Thymus (tissue), 14 donors: ENCODE data around the gene EPB41L1. TPM values are rescaled to one million over a fixed set of nuclear protein-coding genes. Genes with fewer than 3 reads are reported as not detected.

Experiments used
- DNase-seq, 9 donors: peaks; one replicate each; pipeline ENCODE4 v3.0.0-alpha.2; 2013; ENCODE audit warnings: low spot score in 9 of 9, low read depth in 6 of 9, missing footprints in 1 of 9
- H3K27ac ChIP-seq, 2 donors: one replicate each; pipeline ENCODE4 v1.5.1; 2013; ENCODE audit warnings: control low read depth in 1 of 2, low read depth in 1 of 2, low read length in 1 of 2, mild to moderate bottlenecking in 1 of 2, moderate library complexity in 1 of 2
- H3K27me3 ChIP-seq, 2 donors: one replicate each; pipeline ENCODE4 v1.5.1; 2013; ENCODE audit warnings: low read length in 1 of 2; ENCODE audit not compliant: control insufficient read depth in 2 of 2, insufficient read depth in 1 of 2
- H3K36me3 ChIP-seq, 2 donors: one replicate each; pipeline ENCODE4 v1.5.1; 2013; ENCODE audit warnings: low read length in 1 of 2, mild to moderate bottlenecking in 1 of 2, moderate library complexity in 1 of 2; ENCODE audit not compliant: control insufficient read depth in 2 of 2, insufficient read depth in 2 of 2
- H3K4me1 ChIP-seq, 2 donors: one replicate each; pipeline ENCODE4 v1.5.1; 2013; ENCODE audit warnings: low read length in 2 of 2; ENCODE audit not compliant: control insufficient read depth in 2 of 2, insufficient read depth in 2 of 2
- H3K4me3 ChIP-seq, 2 donors: one replicate each; pipeline ENCODE4 v1.5.1; 2013; ENCODE audit warnings: low read length in 2 of 2, control low read depth in 1 of 2, mild to moderate bottlenecking in 1 of 2
- H3K9me3 ChIP-seq, 2 donors: one replicate each; pipeline ENCODE4 v1.5.1; 2013; ENCODE audit warnings: low read length in 1 of 2, mild to moderate bottlenecking in 1 of 2; ENCODE audit not compliant: control insufficient read depth in 2 of 2, insufficient read depth in 1 of 2
- WGBS: extraction: QIAGEN DNeasy Blood & Tissue Kit; methylation state at CpG from one replicate; pipeline ENCODE4 v1.1.7; 2013; 5-methylcytosine and 5-hydroxymethylcytosine counted together
- long read RNA-seq, 10 donors: transcript quantifications; one replicate each; lab custom pipeline, GENCODE V29; 2026
- polyA plus RNA-seq: library from polyadenylated mRNA; stranded (reverse); fragments of 200-250 nt; gene quantifications from one replicate; pipeline ENCODE4 v1.2.3, GENCODE V29; 2013
- total RNA-seq: library from RNA; stranded (reverse); fragments of 120-200 nt; gene quantifications from one replicate; pipeline ENCODE4 v1.2.4, GENCODE V29; 2013
- donor health status: healthy.

EPB41L1 gene
- 3.1 TPM for total RNA-seq
- polyA plus RNA-seq = 4.2 TPM
- long read RNA-seq, donor 1 = 0 reads
- long read RNA-seq, donor 2 = 0 reads
- long read RNA-seq, donor 3 = 0 reads
- long read RNA-seq, donor 4 = 0 reads
- long read RNA-seq, donor 5 = 0 reads
- long read RNA-seq, donor 6 = 0 reads
- long read RNA-seq, donor 7 = 0 reads
- long read RNA-seq, donor 8, partial matches to known transcripts = 0 of 1 reads
- long read RNA-seq, donor 8, other reads (novel, unspliced or antisense) = 0 of 1 reads
- long read RNA-seq, donor 9 = 0 reads
- long read RNA-seq, donor 10 = 0 reads

- H3K4me3 ChIP-seq = peak within 1 kb of the TSS; percentile 16 to 48
- peaks cover 3 to 9% of the 10 kb centered on the region in 2 donors for H3K4me1 ChIP-seq
- DNase-seq = peak in 1 of 9 donors; percentile 10
- 24% methylated on average over 51 of the region's 51 CpGs for WGBS
- no peak within 1 kb of the TSS for H3K27ac ChIP-seq
- no peaks in the 10 kb centered on the region for H3K9me3 ChIP-seq
- H3K27me3 ChIP-seq = peaks cover 25 to 70% of the 10 kb centered on the region in 2 donors
- no peaks in the 10 kb centered on the region for H3K36me3 ChIP-seq
These were observed at the start of gene EPB41L1 for GRCh38 chr20:36154700-36155628. Gene EPB41L1, plus strand, starts transcription at chr20:36154740. Its CDS starts 19,038 bp downstream, at chr20:36173778.

- Histone ChIP-seq H3K4me1 (no peaks in the 10 kb centered on the region), H3K36me3 (no peaks in the 10 kb centered on the region), H3K27me3 (no peaks in the 10 kb centered on the region), H3K9me3 (no peaks in the 10 kb centered on the region), H3K4me3 (no peak overlapping the region), H3K27ac (no peak overlapping the region)
- 97% methylated on average over 10 of the region's 10 CpGs for WGBS
- DNase-seq = no peak
These were observed 49.7 kb upstream of the EPB41L1 start for GRCh38 chr20:36104856-36105255.

- no peaks in the 10 kb centered on the region for H3K4me1 ChIP-seq
- no peak overlapping the region for H3K27ac ChIP-seq
- H3K36me3 ChIP-seq = no peaks in the 10 kb centered on the region
- no peak overlapping the region for H3K4me3 ChIP-seq
- WGBS = 100% methylated on average over 1 of the region's 1 CpG
- DNase-seq = no peak
- no peaks in the 10 kb centered on the region for H3K27me3 ChIP-seq
- H3K9me3 ChIP-seq = no peaks in the 10 kb centered on the region
These were observed 48.8 kb upstream of the EPB41L1 start for GRCh38 chr20:36105711-36106226.

GRCh38 chr20:36106606-36107005 lies 47.9 kb upstream of the EPB41L1 start:
- WGBS = 96% methylated on average over 5 of the region's 5 CpGs
- Histone ChIP-seq H3K27me3 (no peaks in the 10 kb centered on the region), H3K36me3 (no peaks in the 10 kb centered on the region), H3K27ac (no peak overlapping the region), H3K9me3 (no peaks in the 10 kb centered on the region), H3K4me1 (no peaks in the 10 kb centered on the region), H3K4me3 (no peak overlapping the region)
- no peak for DNase-seq

- 98% methylated on average over 1 of the region's 1 CpG for WGBS
- Histone ChIP-seq H3K27ac (no peak overlapping the region), H3K27me3 (no peaks in the 10 kb centered on the region), H3K36me3 (no peaks in the 10 kb centered on the region), H3K9me3 (no peaks in the 10 kb centered on the region), H3K4me1 (no peaks in the 10 kb centered on the region), H3K4me3 (no peak overlapping the region)
- no peak for DNase-seq
These were observed 46.7 kb upstream of the EPB41L1 start for GRCh38 chr20:36107881-36108280.

- Histone ChIP-seq H3K4me1 (peaks cover 0 to 4% of the 10 kb centered on the region in 2 donors), H3K36me3 (no peaks in the 10 kb centered on the region), H3K27me3 (no peaks in the 10 kb centered on the region), H3K4me3 (no peak overlapping the region), H3K27ac (no peak overlapping the region), H3K9me3 (no peaks in the 10 kb centered on the region)
- 96% methylated on average over 6 of the region's 6 CpGs for WGBS
- DNase-seq = no peak
These were observed 45.1 kb upstream of the EPB41L1 start for GRCh38 chr20:36109251-36109947.

GRCh38 chr20:36110994-36111393 lies 43.5 kb upstream of the EPB41L1 start:
- DNase-seq = no peak
- no peaks in the 10 kb centered on the region for H3K9me3 ChIP-seq
- H3K4me3 ChIP-seq = no peak overlapping the region
- H3K4me1 ChIP-seq = peaks cover 0 to 7% of the 10 kb centered on the region in 2 donors
- no peaks in the 10 kb centered on the region for H3K36me3 ChIP-seq
- H3K27me3 ChIP-seq = no peaks in the 10 kb centered on the region
- no peak overlapping the region for H3K27ac ChIP-seq

- Histone ChIP-seq H3K27me3 (no peaks in the 10 kb centered on the region), H3K36me3 (no peaks in the 10 kb centered on the region), H3K9me3 (no peaks in the 10 kb centered on the region), H3K4me3 (no peak overlapping the region), H3K27ac (no peak overlapping the region), H3K4me1 (peaks cover 0 to 7% of the 10 kb centered on the region in 2 donors)
- no peak for DNase-seq
- 83% methylated on average over 6 of the region's 6 CpGs for WGBS
These were observed 42.4 kb upstream of the EPB41L1 start for GRCh38 chr20:36112112-36112511.
